Stimulated activated naive CD4-positive, alpha-beta T cell treated with Interleukin-2 at 50 U/mL for 16 hours (primary cell): ENCODE measurements around the gene MRPL17.

Source experiments
- DNase-seq: peaks from one replicate; lab custom pipeline; 2025; lab: John Stamatoyannopoulos, UW

The MRPL17 gene

GRCh38 chr11:6632116-6633073 lies 50.7 kb downstream of the MRPL17 start:
- no peak for DNase-seq

- no peak for DNase-seq
These were observed 51.7 kb downstream of the MRPL17 start for GRCh38 chr11:6631361-6631890.

GRCh38 chr11:6630632-6631291 lies 52.4 kb downstream of the MRPL17 start:
- DNase-seq, result no peak
